ENCODE results near the gene TNIP2. TPM values are rescaled to one million over a fixed set of nuclear protein-coding genes. Genes with fewer than 3 reads are reported as not detected.

The TNIP2 gene
- total and polyA plus RNA-seq, 2 donors (not counting 1 experiment from before 2014, with no cell fraction given) = 47.6 to 71.9 TPM

- Histone ChIP-seq H3K4me2 (replicated peaks; ENCODE audit: low read depth, low read length, poor library complexity, severe bottlenecking) (no peak overlapping the region), H3K36me3 (replicated peaks in 1 of 2; ENCODE audit: control extremely low read depth in 1 of 2, control insufficient read depth in 1 of 2, extremely low read depth in 1 of 2, insufficient read depth in 2 of 2, low read length in 1 of 2) (peaks cover 0 to 2% of the 10 kb centered on the region in 2 experiments), H4K20me1 (ENCODE audit: control insufficient read depth, insufficient read depth, low read length, poor library complexity, severe bottlenecking) (peaks cover 19% of the 10 kb centered on the region), H2AFZ (ENCODE audit: insufficient read depth, low read depth, low read length, poor library complexity, severe bottlenecking) (no peak overlapping the region), H3K27ac (ENCODE audit: low read length in 2 of 2) (peak overlapping the region; percentile 41 to 99), H3K79me2 (ENCODE audit: control insufficient read depth, insufficient read depth, low read length) (peaks cover 17% of the 10 kb centered on the region), H3K27me3 (replicated peaks in 1 of 4; ENCODE audit: control extremely low read depth in 1 of 4, control insufficient read depth in 3 of 4, insufficient read depth in 4 of 4, low read length in 3 of 4) (no peaks in the 10 kb centered on the region), H3K9me3 (ENCODE audit: control extremely low read depth in 1 of 3, control insufficient read depth in 2 of 3, insufficient read depth in 1 of 3, low read length in 2 of 3) (peaks cover 0 to 5% (median 0%) of the 10 kb centered on the region in 3 donors), H3K4me3 (ENCODE audit: control extremely low read depth in 1 of 5, extremely low read depth in 1 of 5, insufficient read depth in 1 of 5, low read depth in 2 of 5, low read length in 4 of 5) (no peak overlapping the region), H3K4me1 (ENCODE audit: control insufficient read depth in 2 of 2, insufficient read depth in 2 of 2, low read length in 2 of 2) (peaks cover 82 to 90% of the 10 kb centered on the region in 2 donors), H3K9ac (ENCODE audit: low read length) (no peak overlapping the region)
- WGBS (ENCODE audit: insufficient coverage) = 91% methylated on average over 15 of the region's 24 CpGs
- H3K27me3 Mint-ChIP-seq = no peaks in the 10 kb centered on the region
- H3K9me3 Mint-ChIP-seq (ENCODE audit: insufficient read depth) = no peaks in the 10 kb centered on the region
- POLR2A ChIA-PET = interaction anchor here (1.1 kb wide), 1 partner anchor 15 kb away, joined by 4 read pairs; no protein-coding TSS in a partner anchor
- H3K4me3 Mint-ChIP-seq = peak overlapping the region; percentile 2
- no peak for TF ChIP-seq EZH2 (IDR thresholded peaks at IDR 0.05; ENCODE audit: borderline replicate concordance, insufficient read depth, low read depth, low read length, poor library complexity, severe bottlenecking)
- TF ChIP-seq, protein P1, sequence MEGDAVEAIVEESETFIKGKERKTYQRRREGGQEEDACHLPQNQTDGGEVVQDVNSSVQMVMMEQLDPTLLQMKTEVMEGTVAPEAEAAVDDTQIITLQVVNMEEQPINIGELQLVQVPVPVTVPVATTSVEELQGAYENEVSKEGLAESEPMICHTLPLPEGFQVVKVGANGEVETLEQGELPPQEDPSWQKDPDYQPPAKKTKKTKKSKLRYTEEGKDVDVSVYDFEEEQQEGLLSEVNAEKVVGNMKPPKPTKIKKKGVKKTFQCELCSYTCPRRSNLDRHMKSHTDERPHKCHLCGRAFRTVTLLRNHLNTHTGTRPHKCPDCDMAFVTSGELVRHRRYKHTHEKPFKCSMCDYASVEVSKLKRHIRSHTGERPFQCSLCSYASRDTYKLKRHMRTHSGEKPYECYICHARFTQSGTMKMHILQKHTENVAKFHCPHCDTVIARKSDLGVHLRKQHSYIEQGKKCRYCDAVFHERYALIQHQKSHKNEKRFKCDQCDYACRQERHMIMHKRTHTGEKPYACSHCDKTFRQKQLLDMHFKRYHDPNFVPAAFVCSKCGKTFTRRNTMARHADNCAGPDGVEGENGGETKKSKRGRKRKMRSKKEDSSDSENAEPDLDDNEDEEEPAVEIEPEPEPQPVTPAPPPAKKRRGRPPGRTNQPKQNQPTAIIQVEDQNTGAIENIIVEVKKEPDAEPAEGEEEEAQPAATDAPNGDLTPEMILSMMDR (IDR thresholded peaks at IDR 0.05) = no peak
- DNase-seq (peak; percentile 12), ATAC-seq (ENCODE audit: low read depth) (no peak)
- intact Hi-C loops (cut with micrococcal nuclease) = no loop called here
- peaks cover 85% of the 10 kb centered on the region for H3K4me1 Mint-ChIP-seq
- CTCF ChIA-PET = no interaction called here
- peak overlapping the region; percentile 64 for H3K27ac Mint-ChIP-seq
Measured at GRCh38 chr4:2789793-2790582, 33.9 kb upstream of the TNIP2 start.

- Histone ChIP-seq H3K36me3 (replicated peaks in 1 of 2; ENCODE audit: control extremely low read depth in 1 of 2, control insufficient read depth in 1 of 2, extremely low read depth in 1 of 2, insufficient read depth in 2 of 2, low read length in 1 of 2) (no peaks in the 10 kb centered on the region), H3K9me3 (ENCODE audit: control extremely low read depth in 1 of 3, control insufficient read depth in 2 of 3, insufficient read depth in 1 of 3, low read length in 2 of 3) (peaks cover 0 to 5% (median 0%) of the 10 kb centered on the region in 3 donors), H3K4me3 (ENCODE audit: control extremely low read depth in 1 of 5, extremely low read depth in 1 of 5, insufficient read depth in 1 of 5, low read depth in 2 of 5, low read length in 4 of 5) (no peak overlapping the region), H3K9ac (ENCODE audit: low read length) (no peak overlapping the region), H3K27me3 (replicated peaks in 1 of 4; ENCODE audit: control extremely low read depth in 1 of 4, control insufficient read depth in 3 of 4, insufficient read depth in 4 of 4, low read length in 3 of 4) (no peaks in the 10 kb centered on the region), H2AFZ (ENCODE audit: insufficient read depth, low read depth, low read length, poor library complexity, severe bottlenecking) (no peak overlapping the region), H3K4me2 (replicated peaks; ENCODE audit: low read depth, low read length, poor library complexity, severe bottlenecking) (no peak overlapping the region), H3K27ac (ENCODE audit: low read length in 2 of 2) (peak overlapping the region; percentile 41 to 99), H4K20me1 (ENCODE audit: control insufficient read depth, insufficient read depth, low read length, poor library complexity, severe bottlenecking) (peaks cover 12% of the 10 kb centered on the region), H3K4me1 (ENCODE audit: control insufficient read depth in 2 of 2, insufficient read depth in 2 of 2, low read length in 2 of 2) (peaks cover 77 to 85% of the 10 kb centered on the region in 2 donors), H3K79me2 (ENCODE audit: control insufficient read depth, insufficient read depth, low read length) (peaks cover 11% of the 10 kb centered on the region)
- intact Hi-C loops (cut with micrococcal nuclease) = no loop called here
- 96% methylated on average over 5 of the region's 5 CpGs for WGBS (ENCODE audit: insufficient coverage)
- ChIA-PET CTCF (no interaction called here), POLR2A (no interaction called here)
- DNase-seq (peak; percentile 22), ATAC-seq (ENCODE audit: low read depth) (no peak)
- Mint-ChIP-seq H3K27ac (peak overlapping the region; percentile 64), H3K27me3 (no peaks in the 10 kb centered on the region), H3K4me3 (peak overlapping the region; percentile 2), H3K9me3 (ENCODE audit: insufficient read depth) (no peaks in the 10 kb centered on the region), H3K4me1 (peaks cover 81% of the 10 kb centered on the region)
- no peak for TF ChIP-seq EZH2 (IDR thresholded peaks at IDR 0.05; ENCODE audit: borderline replicate concordance, insufficient read depth, low read depth, low read length, poor library complexity, severe bottlenecking)
- TF ChIP-seq, protein P1 (IDR thresholded peaks at IDR 0.05) = no peak
Measured at GRCh38 chr4:2789351-2789750, 33.2 kb upstream of the TNIP2 start.
